HG03064 (cell line): ENCODE measurements around the gene ZNF574.
"Not testable (repeated sequence)": the region's sequence is repeated elsewhere in the genome, so short reads cannot be mapped to it uniquely, and the experiment has no call there.

Experiments used
- ATAC-seq: cut with Tn5 transposase; IDR thresholded peaks from one replicate; pipeline ENCODE4 v1.9.1; 2021; ENCODE audit warnings: low read depth; ENCODE audit not compliant: unreplicated experiment

The ZNF574 gene

GRCh38 chr19:42096255-42096837 is 20.4 kb downstream of the ZNF574 start:
- ATAC-seq: no peak

- ATAC-seq: no peak
Measured at GRCh38 chr19:42097461-42097860, 21.5 kb downstream of the ZNF574 start.

- ATAC-seq: no peak
Measured at GRCh38 chr19:42098781-42099180, 22.8 kb downstream of the ZNF574 start.

- no peak for ATAC-seq
Measured at GRCh38 chr19:42099336-42099925, 23.5 kb downstream of the ZNF574 start.

- ATAC-seq: not testable (repeated sequence)
Measured at GRCh38 chr19:42100241-42100640, 24.3 kb downstream of the ZNF574 start.

- ATAC-seq: no peak
Measured at GRCh38 chr19:42102877-42103276, 26.9 kb downstream of the ZNF574 start.

- ATAC-seq: no peak
Measured at GRCh38 chr19:42105368-42105767, 29.4 kb downstream of the ZNF574 start.

- ATAC-seq: peak; percentile 67
Measured at GRCh38 chr19:42108527-42109389, 32.8 kb downstream of the ZNF574 start.

- ATAC-seq: no peak
Measured at GRCh38 chr19:42109896-42110295, 33.9 kb downstream of the ZNF574 start.

- ATAC-seq: no peak
Measured at GRCh38 chr19:42110658-42111057, 34.7 kb downstream of the ZNF574 start.

GRCh38 chr19:42111384-42111783 is 35.4 kb downstream of the ZNF574 start:
- ATAC-seq: no peak

GRCh38 chr19:42111811-42112210 is 35.8 kb downstream of the ZNF574 start:
- no peak for ATAC-seq

- ATAC-seq: no peak
Measured at GRCh38 chr19:42113641-42114348, 37.8 kb downstream of the ZNF574 start.

GRCh38 chr19:42114412-42114811 is 38.4 kb downstream of the ZNF574 start:
- no peak for ATAC-seq

GRCh38 chr19:42115219-42115618 is 39.3 kb downstream of the ZNF574 start:
- ATAC-seq: no peak

GRCh38 chr19:42115705-42116104 is 39.7 kb downstream of the ZNF574 start:
- no peak for ATAC-seq

GRCh38 chr19:42116308-42117075 is 40.5 kb downstream of the ZNF574 start:
- no peak for ATAC-seq

- no peak for ATAC-seq
Measured at GRCh38 chr19:42117076-42117475, 41.1 kb downstream of the ZNF574 start.

- ATAC-seq: no peak
Measured at GRCh38 chr19:42120276-42120980, 44.5 kb downstream of the ZNF574 start.
